Natural killer cell (primary cell): ENCODE results near the gene ACKR3. TPM values are rescaled to one million over a fixed set of nuclear protein-coding genes. Genes with fewer than 3 reads are reported as not detected.

Experiments used
- ATAC-seq, 3 donors: fragments of 150-1000 bp in 2 of 3; fragments of 200-7000 bp in 1 of 3; cut with Tn5 transposase; 1 replicate in 1 of 3; 2 replicates in 2 of 3; pipeline ENCODE4 v1.10.0; 2021; ENCODE audit warnings: mild to moderate bottlenecking in 2 of 3, moderate library complexity in 2 of 3
- DNase-seq, 2 donors: peaks; one replicate each; pipeline versions ENCODE4 v3.0.0 to v3.0.0-alpha.2; 2013 to 2021; ENCODE audit warnings: mixed read lengths in 1 of 2
- H3K27ac ChIP-seq: one replicate; pipeline ENCODE4 v1.5.1; 2013; ENCODE audit warnings: mild to moderate bottlenecking, low read length
- H3K27me3 ChIP-seq: one replicate; pipeline ENCODE4 v1.6.1; 2013; ENCODE audit warnings: low read length; ENCODE audit not compliant: control insufficient read depth, insufficient read depth
- H3K36me3 ChIP-seq: one replicate; pipeline ENCODE4 v1.6.1; 2013; ENCODE audit warnings: low read length; ENCODE audit not compliant: control insufficient read depth, insufficient read depth
- H3K4me1 ChIP-seq: one replicate; pipeline ENCODE4 v1.6.1; 2013; ENCODE audit warnings: low read length; ENCODE audit not compliant: control insufficient read depth, insufficient read depth
- H3K4me3 ChIP-seq: one replicate; pipeline ENCODE4 v1.5.1; 2013; ENCODE audit warnings: low read length
- H3K9me3 ChIP-seq: one replicate; pipeline ENCODE4 v1.6.1; 2013; ENCODE audit warnings: low read length; ENCODE audit not compliant: control insufficient read depth, insufficient read depth
- H3K27ac Mint-ChIP-seq, 2 donors: one replicate each; pipeline ENCODE4 v1.8.0; 2022; ENCODE audit warnings: mild to moderate bottlenecking in 2 of 2, mixed read lengths in 2 of 2, moderate library complexity in 1 of 2
- H3K27me3 Mint-ChIP-seq, 2 donors: one replicate each; pipeline ENCODE4 v1.8.0; 2022; ENCODE audit warnings: low read depth in 2 of 2, mixed read lengths in 2 of 2
- H3K36me3 Mint-ChIP-seq: one replicate; pipeline ENCODE4 v1.8.0; 2022; ENCODE audit warnings: mixed read lengths
- H3K4me1 Mint-ChIP-seq, 2 donors: one replicate each; pipeline ENCODE4 v1.8.0; 2022; ENCODE audit warnings: mixed read lengths in 2 of 2
- H3K4me3 Mint-ChIP-seq: one replicate; pipeline ENCODE4 v1.8.0; 2022; ENCODE audit warnings: mild to moderate bottlenecking, moderate library complexity, mixed read lengths
- H3K9me3 Mint-ChIP-seq, 2 donors: one replicate each; pipeline ENCODE4 v1.8.0; 2022; ENCODE audit warnings: mixed read lengths in 2 of 2
- CTCF ChIP-seq: fragments of 200-600 bp; IDR thresholded peaks from one replicate; pipeline ENCODE4 v1.8.0; 2022; ENCODE audit warnings: antibody characterized with exemption
- WGBS: methylation state at CpG from one replicate; pipeline ENCODE4 v1.1.7; 2013; ENCODE audit warnings: missing lambda C conversion rate; ENCODE audit not compliant: insufficient coverage; 5-methylcytosine and 5-hydroxymethylcytosine counted together
- intact Hi-C: fragments of 100-400 bp; cut with micrococcal nuclease; formaldehyde crosslinking; loops from one replicate; pipeline ENCODE4 v1.14.2; 2022
- total RNA-seq, 4 donors: library from RNA; stranded (reverse); fragments of 120-200 nt in 1 of 4; gene quantifications; one replicate each; pipeline versions ENCODE4 v1.2.3 to v1.2.4, GENCODE V29; 2013 to 2022

ACKR3 gene
- total RNA-seq, 3 donors from 2014 or later (not counting 1 experiment from before 2014, with no cell fraction given), result 4.4 to 5.5 (median 4.6) TPM

GRCh38 chr2:236599059-236599458 is 29.4 kb downstream of the ACKR3 start:
- DNase-seq, result no peak
- WGBS, result 91% methylated on average over 5 of the region's 5 CpGs
- H3K27me3 ChIP-seq, result peaks cover under 1% of the 10 kb centered on the region
- H3K36me3 Mint-ChIP-seq, result no peaks in the 10 kb centered on the region
- intact Hi-C loops, result no loop called here
- no peak for TF ChIP-seq CTCF
- H3K4me1 Mint-ChIP-seq, result peaks cover 9 to 18% of the 10 kb centered on the region in 2 donors
- no peaks in the 10 kb centered on the region for H3K36me3 ChIP-seq
- ATAC-seq, result no peak
- H3K27ac Mint-ChIP-seq, result no peak overlapping the region
- peaks cover 17 to 29% of the 10 kb centered on the region in 2 donors for H3K27me3 Mint-ChIP-seq
- H3K4me3 ChIP-seq, result no peak overlapping the region
- no peaks in the 10 kb centered on the region for H3K9me3 Mint-ChIP-seq
- H3K4me3 Mint-ChIP-seq, result no peak overlapping the region
- no peaks in the 10 kb centered on the region for H3K4me1 ChIP-seq
- no peak overlapping the region for H3K27ac ChIP-seq
- no peaks in the 10 kb centered on the region for H3K9me3 ChIP-seq

GRCh38 chr2:236600158-236600557 is 30.5 kb downstream of the ACKR3 start:
- Histone ChIP-seq H3K9me3 (no peaks in the 10 kb centered on the region), H3K4me3 (no peak overlapping the region), H3K27ac (no peak overlapping the region), H3K4me1 (peaks cover 5% of the 10 kb centered on the region), H3K27me3 (peaks cover 12% of the 10 kb centered on the region), H3K36me3 (no peaks in the 10 kb centered on the region)
- peaks cover 26 to 40% of the 10 kb centered on the region in 2 donors for H3K27me3 Mint-ChIP-seq
- no peak overlapping the region for H3K27ac Mint-ChIP-seq
- no peak for TF ChIP-seq CTCF
- ATAC-seq (no peak), DNase-seq (no peak)
- no peak overlapping the region for H3K4me3 Mint-ChIP-seq
- no peaks in the 10 kb centered on the region for H3K9me3 Mint-ChIP-seq
- WGBS, result 91% methylated on average over 6 of the region's 7 CpGs
- H3K36me3 Mint-ChIP-seq, result no peaks in the 10 kb centered on the region
- peaks cover 17 to 27% of the 10 kb centered on the region in 2 donors for H3K4me1 Mint-ChIP-seq
- intact Hi-C loops, result no loop called here

- no peaks in the 10 kb centered on the region for H3K9me3 Mint-ChIP-seq
- Histone ChIP-seq H3K4me1 (peaks cover 10% of the 10 kb centered on the region), H3K4me3 (no peak overlapping the region), H3K36me3 (no peaks in the 10 kb centered on the region), H3K27ac (no peak overlapping the region), H3K27me3 (peaks cover 19% of the 10 kb centered on the region), H3K9me3 (no peaks in the 10 kb centered on the region)
- ATAC-seq (no peak), DNase-seq (no peak)
- no peak overlapping the region for H3K4me3 Mint-ChIP-seq
- TF ChIP-seq CTCF, result no peak
- peaks cover 34 to 47% of the 10 kb centered on the region in 2 donors for H3K27me3 Mint-ChIP-seq
- H3K36me3 Mint-ChIP-seq, result no peaks in the 10 kb centered on the region
- peaks cover 24 to 35% of the 10 kb centered on the region in 2 donors for H3K4me1 Mint-ChIP-seq
- intact Hi-C loops, result no loop called here
- WGBS, result 93% methylated on average over 9 of the region's 9 CpGs
- no peak overlapping the region for H3K27ac Mint-ChIP-seq
Observed at GRCh38 chr2:236600892-236601291, 31.3 kb downstream of the ACKR3 start.
